ENCODE measurements around the gene SHISAL2A.

The SHISAL2A gene

DNA sequence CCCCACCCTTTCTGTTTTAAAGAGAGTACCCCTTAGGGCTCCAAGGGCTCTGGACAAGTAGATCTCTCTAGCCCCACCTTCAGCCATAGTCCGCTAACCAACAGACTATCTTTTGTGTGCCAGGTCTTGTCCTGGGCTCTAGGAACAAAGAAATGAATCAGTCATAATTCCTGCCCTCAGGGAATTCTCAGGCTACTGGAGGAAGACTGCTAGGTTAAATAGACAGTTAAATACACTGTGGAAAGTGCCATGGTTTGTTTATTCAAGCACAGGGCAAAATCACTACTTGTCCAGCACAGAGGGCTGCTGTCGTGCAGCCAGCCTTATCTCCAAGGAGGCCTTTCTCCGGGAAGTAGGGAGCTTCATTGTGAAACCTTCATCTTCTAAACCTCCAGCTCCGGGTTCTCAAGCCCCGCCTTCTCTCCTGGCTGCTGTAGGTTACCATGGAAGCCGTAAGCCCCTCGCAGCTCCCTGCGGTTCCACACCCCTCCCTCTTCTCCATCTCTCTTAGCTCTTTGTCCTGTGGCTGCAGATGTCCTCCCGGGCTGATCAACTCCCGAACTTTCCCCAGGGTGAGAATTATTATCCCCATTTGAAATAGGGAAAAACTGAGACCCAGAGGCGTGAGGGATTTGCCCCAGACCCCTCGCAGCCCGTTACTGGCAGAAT lies 29.8 kb downstream of the SHISAL2A start:
- DNase-seq = no peak

DNA sequence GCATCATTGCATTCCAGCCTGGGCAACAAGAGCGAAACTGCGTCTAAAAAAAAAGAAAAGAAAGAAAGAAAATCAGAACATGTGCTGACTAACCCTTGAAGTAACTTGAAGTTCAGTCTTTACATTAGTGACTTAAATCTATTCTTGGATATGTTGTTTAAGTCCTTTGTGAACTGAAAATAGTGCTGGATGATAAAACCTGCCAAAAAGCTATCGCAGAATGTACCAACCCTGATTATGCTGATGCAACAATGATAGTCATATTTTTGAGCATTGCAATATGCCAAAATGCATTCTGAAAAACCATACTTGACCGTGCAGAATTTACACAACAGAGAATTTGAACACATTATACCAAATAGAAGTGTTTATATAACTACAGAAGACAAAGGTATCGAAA lies 30.7 kb downstream of the SHISAL2A start:
- no peak for DNase-seq

DNA sequence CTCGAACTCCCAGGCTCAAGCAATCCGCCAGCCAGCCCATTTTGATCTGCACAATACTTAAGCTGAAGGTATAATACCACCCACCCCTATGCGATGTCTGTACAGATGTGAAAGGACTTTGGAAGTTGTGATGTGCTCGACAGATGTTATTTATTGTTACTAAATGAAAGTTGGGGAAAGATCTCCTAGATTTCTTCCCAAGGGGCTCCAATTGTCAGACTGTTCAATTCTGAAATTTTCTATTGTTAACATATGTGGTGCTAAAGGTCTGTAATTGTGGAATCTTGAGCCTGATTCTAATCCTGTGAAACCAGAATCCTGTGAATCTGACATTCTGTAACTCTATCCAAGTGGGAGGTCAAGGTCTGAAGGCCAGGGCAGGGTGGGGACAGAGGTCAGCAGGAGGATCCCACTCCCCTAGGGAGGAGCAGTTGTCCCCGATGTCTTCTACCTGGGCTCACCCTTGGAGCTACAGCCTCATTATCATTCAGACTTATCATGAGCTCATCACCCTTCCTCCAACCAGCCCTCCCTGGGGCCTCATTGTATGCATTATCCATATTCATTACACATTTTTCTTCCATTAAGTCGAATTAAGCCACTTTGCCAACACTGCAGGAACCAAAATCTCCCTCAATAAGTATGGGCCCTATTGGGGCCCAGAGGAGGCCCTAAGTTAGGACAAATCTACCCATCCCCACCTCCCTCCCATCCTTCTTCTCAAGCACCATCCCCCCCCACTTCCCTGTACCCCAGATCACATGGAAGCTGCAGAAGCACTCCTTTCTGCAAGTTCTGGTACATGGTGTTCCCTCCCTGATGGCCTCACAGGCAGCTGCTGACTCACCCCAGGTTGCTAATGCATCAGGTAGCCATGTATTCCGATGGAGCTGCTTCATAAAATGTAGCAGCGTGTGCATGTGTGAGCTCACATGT lies 32.3 kb downstream of the SHISAL2A start:
- DNase-seq = no peak

DNA sequence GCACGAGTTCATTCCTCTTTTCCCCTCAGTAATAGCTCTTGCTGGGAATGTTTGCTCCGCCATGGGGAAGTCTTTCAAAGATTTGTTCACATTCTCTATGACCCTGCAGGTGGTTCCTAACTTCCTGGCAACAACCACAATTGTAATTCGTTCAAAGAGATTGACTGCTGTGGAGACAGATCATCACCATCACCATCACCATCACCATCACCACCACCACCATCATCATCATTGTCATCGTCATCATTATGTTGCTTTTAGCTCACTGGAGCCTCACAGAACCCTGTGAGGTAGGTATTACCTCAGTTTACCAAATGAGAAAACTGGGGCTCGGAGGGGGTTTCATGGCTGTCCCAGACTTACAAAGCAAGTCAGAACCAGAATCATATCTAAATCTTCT lies 34.3 kb downstream of the SHISAL2A start:
- no peak for DNase-seq

DNA sequence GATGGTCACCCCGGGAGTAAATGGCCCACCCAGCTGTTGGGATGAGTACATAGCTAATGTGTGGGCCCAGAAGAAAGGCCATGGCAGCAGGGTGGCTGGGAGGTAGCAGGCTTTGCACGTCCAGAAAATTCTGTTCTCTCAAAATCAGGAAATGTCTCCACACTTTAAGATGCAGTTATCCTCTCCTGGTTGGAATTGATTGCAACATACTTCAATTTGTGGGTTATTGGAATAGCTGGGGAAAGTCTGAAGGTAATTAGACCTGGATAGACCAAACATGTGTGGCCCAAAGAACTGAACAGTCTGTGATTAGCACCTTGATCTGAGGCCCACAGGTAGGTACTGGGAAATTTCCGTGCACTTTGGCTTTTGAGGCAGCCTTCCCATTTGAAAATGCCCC lies 35.0 kb downstream of the SHISAL2A start:
- DNase-seq = no peak

DNA sequence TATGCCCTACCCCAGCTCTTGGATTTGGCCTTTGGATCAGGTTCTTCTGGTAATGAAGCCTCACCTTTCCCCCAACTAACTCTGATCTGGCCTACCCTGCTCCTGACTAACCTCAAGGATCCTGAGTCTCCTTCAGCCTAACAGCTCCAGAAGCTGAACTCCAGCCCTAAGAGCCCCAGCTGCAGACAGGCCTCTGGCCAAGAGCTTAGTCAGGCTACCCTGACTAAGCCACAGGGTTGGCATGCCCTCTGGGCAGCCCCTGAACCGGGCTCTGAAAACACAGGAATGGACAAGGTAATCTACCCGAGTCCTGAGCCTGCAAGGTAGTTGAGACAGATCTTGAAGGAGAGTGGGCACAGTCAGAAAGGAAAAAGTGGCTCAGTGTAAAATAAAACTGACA lies 35.7 kb downstream of the SHISAL2A start:
- DNase-seq = no peak

DNA sequence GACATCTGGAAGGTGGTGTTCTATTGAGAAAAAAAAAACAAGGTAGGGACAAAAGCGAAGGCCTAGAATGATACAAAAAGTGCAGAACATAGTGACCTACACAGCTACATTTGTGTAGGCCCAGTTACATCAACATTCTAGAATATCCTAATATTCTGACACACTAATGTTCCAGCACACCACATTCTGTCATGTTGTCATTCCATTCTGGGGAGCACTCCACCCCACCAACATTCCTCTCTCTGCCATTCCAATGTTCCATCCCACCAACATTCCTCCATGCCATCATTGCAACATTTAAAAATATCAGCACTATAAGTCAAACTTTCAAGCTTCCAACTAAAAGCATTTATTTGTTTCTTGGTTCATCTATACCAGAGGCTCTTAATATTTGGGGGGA lies 36.7 kb downstream of the SHISAL2A start:
- DNase-seq = no peak

DNA sequence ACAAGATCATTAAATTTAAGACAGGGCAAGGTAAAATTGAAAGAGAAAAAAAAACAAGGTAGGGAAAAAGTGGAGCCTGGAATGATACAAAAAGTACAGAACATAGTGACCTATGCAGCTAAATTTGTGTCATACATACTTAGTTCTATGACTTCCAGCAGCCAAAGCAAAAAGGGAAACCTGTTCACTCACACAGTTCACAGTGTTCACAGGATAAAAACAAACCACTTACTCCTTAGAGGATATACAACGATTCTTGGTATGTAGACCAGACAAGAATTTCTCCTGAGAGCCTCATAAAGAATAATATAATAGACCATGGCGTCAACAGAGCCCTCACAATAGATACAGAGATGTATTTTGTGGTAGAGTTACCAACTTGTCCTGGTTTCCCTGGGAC lies 37.6 kb downstream of the SHISAL2A start:
- DNase-seq = no peak

DNA sequence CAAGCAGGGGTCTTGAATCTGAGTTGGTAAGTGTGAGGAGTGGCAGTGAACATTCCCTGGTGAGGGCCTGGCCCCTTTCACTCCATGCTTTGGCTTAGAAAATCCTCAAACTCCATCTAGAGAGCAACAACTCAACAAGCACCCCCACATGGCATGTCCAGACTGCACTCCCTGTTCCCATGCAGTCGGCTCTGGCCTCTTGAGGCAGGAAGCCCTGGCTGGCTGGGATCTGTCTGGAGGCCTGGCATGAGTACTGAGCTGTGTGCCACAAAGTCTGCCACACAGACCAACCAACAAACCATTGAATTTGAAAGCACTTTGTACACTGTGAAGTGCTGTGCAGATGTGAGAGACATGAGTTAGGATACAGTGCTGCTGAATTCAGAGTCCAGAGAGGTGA lies 40.0 kb downstream of the SHISAL2A start:
- no peak for DNase-seq

DNA sequence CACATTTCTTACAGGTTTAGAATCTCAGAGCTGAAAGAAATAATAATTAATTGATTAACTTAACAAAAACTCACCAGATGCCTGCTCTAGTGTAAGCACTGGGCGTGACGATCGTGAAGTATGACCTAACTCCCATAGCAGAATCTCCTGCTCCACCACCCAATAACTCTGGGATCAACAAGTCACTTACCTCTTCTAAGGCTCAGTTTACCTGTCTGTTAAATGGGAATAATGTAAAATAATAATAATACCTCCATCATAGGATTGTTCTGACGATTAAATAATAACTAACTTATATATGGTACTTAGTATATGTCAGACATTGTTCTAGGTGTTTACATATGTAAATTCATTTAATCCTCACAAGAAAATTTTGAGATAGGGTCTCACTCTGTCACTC lies 40.5 kb downstream of the SHISAL2A start:
- DNase-seq = no peak

DNA sequence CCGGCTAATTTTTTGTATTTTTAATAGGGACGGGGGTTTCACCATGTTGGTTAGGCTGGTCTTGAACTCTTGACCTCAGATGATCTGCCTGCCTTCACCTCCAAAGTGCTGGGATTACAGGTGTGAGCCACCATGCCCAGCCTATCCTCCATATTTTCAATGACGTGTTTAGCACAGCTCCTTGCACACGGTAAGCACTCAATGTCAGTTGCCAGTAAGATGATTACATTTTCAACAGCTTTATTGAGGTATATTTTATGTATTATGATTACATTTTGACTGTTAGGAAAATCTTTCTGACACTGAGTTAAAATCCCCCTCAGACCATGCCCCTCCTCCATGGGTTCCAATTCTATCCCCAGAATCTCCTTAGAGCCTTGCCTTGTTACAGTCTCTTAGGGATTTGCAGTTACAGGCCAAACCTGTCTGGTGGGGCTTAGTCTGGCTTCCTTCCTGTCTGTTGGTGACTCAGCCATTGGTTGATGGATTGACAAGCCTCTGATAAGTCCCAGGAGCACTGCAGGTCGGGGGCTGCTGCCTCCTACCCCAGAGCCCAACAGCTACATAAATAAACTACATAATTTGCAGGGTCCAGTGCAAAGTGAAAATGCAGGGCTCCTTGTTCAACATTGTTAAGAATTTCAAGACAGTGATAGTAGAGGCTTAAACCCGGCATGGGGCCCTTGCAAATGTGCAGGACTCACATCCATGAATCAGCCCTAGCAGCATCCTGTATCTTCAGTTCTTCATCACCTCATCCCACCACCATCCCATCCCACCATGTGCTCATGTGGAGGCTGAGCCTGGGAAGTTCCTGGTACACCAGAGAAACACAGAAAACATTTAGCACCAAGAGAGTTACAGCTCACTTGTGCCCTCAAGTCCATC lies 41.8 kb downstream of the SHISAL2A start:
- DNase-seq = no peak

DNA sequence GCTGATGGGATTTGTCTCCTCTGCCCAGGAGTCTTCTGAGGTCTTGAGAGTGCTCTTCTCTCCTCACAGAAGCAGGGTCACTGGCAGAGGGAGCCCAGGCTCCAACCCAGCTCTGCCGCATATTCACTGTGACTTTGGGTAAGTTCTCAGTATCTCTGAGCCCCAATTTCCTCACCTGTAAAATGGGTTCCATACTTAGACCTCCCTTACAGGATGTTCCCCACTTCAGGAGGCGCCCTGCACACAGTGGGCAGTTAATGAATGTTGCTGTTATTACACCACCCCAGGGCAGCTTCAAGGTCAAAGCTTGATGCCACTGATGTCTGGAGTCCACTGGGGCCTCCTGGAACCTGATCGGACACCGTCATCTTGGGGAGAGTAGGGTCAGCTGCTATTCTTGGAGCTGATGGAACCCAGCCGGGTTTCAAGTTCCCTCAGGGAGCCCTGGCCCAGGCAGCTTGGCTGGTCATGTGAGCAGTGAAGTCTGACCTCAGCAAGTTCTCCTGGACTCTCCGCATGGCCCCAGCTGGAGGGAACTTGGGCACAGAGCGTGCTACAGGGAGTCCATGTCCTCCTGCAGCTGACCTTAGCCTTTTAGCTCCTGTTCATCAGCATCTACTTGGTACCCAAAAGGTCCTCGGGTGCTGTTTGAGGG lies 43.4 kb downstream of the SHISAL2A start:
- no peak for DNase-seq

DNA sequence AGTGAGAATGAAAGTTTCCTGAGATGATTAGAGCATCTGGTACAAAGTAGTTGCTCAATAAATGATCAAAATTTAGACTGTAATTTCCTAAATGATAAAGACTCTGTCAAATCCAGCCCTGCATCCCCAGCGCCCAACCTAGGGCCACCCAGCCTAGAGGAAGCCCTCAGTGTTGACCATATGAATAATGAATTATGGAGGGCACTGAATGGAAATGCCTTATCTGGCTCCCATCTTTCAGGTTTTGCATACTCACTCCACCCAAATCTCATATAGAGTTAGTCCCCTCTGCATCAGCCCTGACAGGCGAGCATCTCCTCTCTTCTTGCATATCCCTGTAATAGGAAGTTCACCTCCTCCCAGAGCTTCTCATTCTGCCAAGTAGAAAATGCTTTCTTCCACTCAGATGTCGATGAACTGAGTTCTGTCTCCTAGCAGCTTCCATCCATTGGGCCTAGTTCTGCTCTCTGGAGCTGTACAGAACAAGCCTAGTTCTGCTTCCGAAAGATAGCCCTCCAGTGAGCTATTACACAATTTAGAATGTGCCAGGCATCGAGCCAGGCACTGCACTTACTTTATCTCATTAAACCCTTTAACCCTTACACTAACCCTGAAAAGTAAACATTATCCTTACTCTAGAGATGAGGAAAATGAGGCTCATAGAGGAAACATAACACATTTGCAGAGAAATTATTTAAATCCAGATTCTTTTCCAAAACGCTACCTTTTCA lies 44.3 kb downstream of the SHISAL2A start:
- DNase-seq = no peak

DNA sequence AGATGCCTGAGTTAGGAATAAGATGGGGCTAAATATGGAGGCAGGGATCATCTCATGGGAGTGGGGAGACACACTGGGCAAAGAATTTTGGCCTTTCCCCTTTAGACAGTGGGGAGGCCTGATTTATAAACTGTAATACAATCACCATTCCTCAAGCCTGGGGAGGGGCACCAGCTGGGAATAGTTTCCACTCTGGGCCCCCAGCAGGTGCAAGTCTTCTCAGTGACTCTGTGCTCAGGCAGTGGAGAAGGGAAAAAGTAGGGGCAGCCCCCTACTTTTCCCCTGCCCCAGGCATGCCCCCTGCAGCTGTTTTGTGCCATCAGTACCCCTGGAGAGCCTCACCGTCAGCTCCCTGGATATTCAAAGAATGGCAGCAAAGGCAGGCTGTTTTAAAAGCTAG lies 46.1 kb downstream of the SHISAL2A start:
- no peak for DNase-seq

DNA sequence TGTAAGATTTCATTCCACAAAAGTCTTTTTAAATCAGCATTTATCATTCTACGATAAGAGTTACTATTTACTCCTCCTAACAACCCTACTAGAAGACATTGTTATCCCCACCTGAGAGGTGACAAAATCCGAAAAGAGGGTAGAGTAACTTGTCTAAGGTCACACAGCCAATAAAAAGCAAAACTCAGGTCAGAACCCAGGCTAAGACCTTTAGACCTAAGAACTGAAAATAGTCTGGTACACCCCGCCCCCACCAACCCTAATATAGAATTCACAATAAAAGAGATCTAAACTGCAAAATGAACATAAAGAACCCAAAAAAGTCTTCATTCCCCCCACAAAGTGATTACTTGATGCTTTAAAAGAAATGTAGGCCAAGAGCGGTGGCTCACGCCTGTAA lies 46.5 kb downstream of the SHISAL2A start:
- no peak for DNase-seq

DNA sequence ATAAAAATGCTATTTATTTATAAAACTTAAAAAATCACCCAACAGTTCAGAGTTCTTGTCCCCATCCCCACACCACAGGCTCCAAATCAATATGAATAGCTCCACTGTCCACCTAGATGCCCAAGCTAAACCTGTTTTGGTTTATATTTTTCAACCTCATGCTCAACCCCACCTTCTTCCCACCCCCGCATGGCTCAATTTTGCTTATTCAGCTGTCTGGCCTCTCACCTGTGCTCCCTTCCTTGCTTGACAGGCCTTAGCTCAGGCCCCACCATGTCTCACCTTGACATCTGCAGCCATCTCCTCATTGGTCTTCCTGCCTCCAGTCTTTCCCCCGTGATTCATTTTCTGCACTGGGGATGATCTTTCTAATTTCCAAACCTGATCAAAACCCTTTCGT lies 47.4 kb downstream of the SHISAL2A start:
- no peak for DNase-seq

DNA sequence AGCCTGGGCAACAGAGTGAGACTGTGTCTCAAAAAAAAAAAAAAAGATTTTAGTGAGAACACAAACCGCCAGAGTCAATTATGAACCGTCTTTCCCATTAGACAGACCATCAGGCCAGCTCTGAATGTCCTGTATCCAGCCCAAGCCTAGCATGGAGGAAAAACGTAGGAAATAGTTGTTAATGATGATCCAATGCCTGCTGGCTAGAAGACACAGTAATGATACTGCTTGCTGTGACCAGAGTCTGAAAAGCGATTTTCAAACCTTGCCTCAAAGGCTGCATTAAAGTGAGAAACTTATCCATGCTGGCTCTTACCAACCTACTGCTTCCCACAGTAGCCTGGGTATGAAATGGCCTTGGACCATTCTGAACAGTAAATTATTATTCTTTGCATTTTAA lies 48.2 kb downstream of the SHISAL2A start:
- DNase-seq = no peak

DNA sequence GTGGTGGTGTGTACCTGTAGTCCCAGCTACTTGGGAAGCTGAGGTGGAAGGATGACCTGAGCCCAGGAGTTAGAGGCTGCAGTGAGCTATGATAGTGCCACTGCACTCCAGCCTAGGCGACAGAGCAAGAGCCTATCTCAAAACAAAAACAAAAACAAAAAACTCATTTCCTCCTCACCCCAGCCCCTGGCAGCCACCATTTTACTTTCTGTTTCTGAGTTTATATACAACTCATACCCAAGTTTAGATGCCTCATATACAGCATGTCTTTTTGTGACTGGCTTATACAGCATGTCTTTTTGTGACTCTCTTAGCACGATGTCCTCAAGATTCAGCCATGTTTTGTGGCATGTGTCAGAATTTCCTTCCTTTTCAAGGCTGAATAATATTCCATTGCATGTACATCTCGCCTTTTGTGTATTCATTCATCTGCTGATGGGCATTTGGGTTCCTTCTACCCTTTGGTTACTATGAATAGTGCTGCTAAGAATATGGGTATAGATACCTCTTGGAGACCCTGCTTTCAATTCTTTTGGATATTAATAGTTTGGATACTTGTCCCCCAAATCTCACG lies 50.5 kb downstream of the SHISAL2A start:
- no peak for DNase-seq

DNA sequence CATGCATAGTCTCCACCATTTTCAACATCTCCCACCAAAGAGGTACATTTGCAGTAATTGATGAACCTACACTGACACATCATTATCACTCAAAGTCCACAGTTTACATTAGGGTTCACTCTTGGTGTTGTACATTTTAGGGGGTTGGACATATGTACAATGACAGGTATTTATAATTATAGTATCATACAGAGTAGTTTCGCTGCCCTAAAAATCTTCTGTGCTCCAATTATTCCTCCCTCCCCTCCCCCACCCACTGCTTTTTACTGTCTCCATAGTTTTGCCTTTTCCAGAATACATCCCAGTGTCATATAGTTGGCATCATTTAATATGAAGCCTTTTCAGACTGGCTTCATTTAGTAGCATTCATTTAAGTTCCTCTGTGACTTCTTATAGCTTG lies 51.6 kb downstream of the SHISAL2A start:
- DNase-seq = no peak

DNA sequence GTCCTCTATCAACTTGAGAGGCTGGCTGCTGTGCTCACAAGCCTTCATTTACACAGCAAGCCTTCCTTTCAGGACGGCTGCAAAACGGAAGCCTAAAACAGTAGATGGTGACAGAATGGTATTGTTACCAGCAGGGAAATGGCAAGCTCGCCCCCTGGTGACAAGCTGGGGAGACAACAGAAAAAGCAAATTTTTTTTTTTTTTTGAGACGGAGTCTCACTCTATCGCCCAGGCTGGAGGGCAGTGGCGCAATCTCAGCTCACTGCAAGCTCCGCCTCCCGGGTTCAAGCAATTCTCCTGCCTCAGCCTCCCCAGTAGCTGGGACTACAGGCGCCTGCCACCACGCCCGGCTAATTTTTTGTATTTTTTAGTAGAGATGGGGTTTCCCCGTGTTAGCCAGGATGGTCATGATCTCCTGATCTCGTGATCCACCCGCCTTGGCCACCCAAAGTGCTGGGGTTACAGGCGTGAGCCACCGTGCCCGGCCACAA lies 53.3 kb downstream of the SHISAL2A start:
- peak; percentile 81 for DNase-seq

DNA sequence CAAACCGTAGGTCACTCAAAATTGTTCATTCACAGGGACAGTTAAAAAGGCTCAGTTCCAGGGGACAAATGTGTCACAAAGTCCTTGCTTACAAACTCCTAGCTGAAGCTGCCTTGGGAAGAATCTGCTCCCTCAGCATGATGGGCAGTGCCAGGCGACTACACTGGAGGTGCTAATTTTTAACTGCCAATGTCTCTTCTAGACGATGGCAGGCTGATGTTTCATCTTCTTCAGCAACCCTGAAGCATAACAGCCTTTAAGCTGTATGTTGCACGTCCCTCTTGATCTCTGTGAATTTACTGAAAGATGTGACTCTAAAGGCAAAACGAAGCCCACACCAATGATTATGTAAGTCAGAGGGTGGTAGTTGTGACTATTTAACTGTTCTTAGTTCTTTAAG lies 53.9 kb downstream of the SHISAL2A start:
- DNase-seq = no peak

DNA sequence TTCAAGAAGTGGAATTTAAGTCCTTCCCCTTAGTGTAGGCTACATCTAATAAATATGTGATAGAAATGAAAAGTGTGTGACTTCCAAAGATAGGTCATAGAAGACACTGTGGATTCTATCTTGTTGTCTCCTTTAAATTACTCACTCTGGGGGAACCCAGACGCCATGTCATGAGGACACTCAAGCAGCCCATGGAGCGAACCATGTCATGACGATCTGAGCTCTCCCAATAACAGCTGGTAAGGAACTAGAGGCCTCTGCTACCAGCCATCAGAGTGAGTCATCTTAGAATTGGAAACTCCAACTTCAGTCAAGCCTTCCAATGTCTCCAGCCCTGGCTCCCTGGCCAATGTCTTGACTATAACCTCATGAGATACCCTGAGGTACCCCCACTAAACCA lies 58.9 kb downstream of the SHISAL2A start:
- DNase-seq = no peak

Data from activated CD8-positive, alpha-beta memory T cell treated with anti-CD3 and anti-CD28 coated beads, Interleukin-2, amount 50 U/mL, for 48 hours (primary cell).